ENCODE results near the gene KIAA1549.

- TF ChIP-seq TAF1 (IDR thresholded peaks at IDR 0.05; ENCODE audit: low read depth, low read length) (no peak), CTCF (IDR thresholded peaks at IDR 0.05; ENCODE audit: control extremely low read depth in 1 of 3, insufficient read depth in 1 of 3, low read depth in 1 of 3, low read length in 3 of 3) (peak in 1 of 3 experiments; percentile 6; a peak in 1 of 4 replicates), ZNF274 (IDR thresholded peaks at IDR 0.05; ENCODE audit: borderline replicate concordance, extremely low read depth, low read length) (no peak), JUN (IDR thresholded peaks at IDR 0.05; ENCODE audit: low read depth, low read length) (no peak), TBP (IDR thresholded peaks at IDR 0.05; ENCODE audit: low read depth, low read length) (no peak), CREB1 (IDR thresholded peaks at IDR 0.05) (no peak), ATF3 (IDR thresholded peaks at IDR 0.05; ENCODE audit: insufficient read depth, low read depth, low read length) (no peak)
These were observed 20.0 kb downstream of the KIAA1549 start for GRCh38 chr7:138961159-138961558.

All from H1 (cell line).